DND-41 (cell line): Measurements from ENCODE around the gene ADM2.

Experiments
- CTCF ChIP-seq: IDR thresholded peaks from 2 replicates; pipeline ENCODE4 v1.5.1; 2012; ENCODE audit warnings: borderline replicate concordance, low read length, moderate library complexity, mild to moderate bottlenecking; ENCODE audit not compliant: poor library complexity, severe bottlenecking; ENCODE audit errors: extremely low read depth
- EZH2 ChIP-seq: IDR thresholded peaks from 3 replicates; pipeline ENCODE4 v1.6.1; 2012; ENCODE audit warnings: borderline replicate concordance, low read depth, mild to moderate bottlenecking, moderate library complexity, low read length, inconsistent platforms; ENCODE audit not compliant: severe bottlenecking

- no peak for TF ChIP-seq EZH2
- TF ChIP-seq CTCF = no peak
Observed at GRCh38 chr22:50443197-50443596, 38.1 kb upstream of the ADM2 start.
